Left renal pelvis (tissue), 4 donors: ENCODE measurements around the gene MOGAT2. TPM values are rescaled to one million over a fixed set of nuclear protein-coding genes. Genes with fewer than 3 reads are reported as not detected.
A peak's percentile ranks its signal among the peaks of the same experiment; 100 is the strongest.
"Not testable (repeated sequence)": the region's sequence is repeated elsewhere in the genome, so short reads cannot be mapped to it uniquely, and the experiment has no call there.

Experiments used
- DNase-seq, 4 donors: peaks; one replicate each; pipeline ENCODE4 v3.0.0-alpha.2; 2013; ENCODE audit warnings: low read depth in 4 of 4, low spot score in 3 of 4
- polyA plus RNA-seq, 4 donors: library from polyadenylated mRNA; unstranded; fragments of 120-200 nt; gene quantifications; one replicate each; pipeline ENCODE4 v1.2.1, GENCODE V29; 2013; ENCODE audit not compliant: insufficient read length in 4 of 4

The MOGAT2 gene
- polyA plus RNA-seq, 4 donors = 0.22 to 1.8 (median 0.76) TPM

DNA sequence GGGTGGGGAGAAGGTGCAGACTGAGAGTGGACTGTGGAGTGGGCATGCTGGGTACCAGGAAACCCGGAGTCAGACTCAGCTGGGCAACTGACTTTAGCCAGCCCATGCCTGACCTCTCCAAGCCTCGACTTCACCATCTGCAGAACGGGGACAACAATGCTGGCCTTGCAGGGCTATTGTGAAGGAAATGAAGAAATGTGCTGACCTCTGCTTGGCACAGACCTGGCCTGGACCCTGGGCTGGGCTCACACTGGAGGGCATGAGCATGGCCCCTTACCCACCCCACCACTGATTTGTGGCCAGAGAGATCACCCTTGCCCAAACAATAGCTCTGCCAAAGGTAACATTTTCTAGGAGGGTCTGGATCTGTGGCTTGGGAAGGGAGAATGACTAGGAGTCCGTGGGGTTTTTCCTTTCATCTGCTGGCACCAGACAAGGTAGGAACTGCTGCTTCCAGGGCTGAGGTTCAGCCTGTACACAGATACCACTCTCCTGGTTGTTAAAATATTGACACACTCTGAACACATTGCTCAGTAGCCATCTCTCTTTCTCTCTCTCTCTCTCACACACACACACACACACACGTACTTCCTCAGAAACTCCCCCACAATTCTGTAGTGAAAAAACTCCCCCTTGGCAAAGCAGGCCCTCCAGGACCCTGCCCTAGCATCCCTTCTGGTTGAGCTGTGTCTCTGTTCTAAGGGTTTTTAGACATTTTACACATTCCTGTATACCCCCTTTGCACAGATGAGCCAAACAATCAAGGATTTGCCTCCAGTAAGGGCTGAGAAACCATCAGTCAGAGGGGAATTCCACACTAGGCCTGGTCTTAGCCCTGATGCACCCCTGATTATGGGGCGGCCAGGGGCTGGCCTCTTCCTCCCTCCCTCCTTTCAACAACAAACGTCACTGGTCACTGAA is 1.0 kb downstream of the MOGAT2 start:
- DNase-seq = no peak

DNA sequence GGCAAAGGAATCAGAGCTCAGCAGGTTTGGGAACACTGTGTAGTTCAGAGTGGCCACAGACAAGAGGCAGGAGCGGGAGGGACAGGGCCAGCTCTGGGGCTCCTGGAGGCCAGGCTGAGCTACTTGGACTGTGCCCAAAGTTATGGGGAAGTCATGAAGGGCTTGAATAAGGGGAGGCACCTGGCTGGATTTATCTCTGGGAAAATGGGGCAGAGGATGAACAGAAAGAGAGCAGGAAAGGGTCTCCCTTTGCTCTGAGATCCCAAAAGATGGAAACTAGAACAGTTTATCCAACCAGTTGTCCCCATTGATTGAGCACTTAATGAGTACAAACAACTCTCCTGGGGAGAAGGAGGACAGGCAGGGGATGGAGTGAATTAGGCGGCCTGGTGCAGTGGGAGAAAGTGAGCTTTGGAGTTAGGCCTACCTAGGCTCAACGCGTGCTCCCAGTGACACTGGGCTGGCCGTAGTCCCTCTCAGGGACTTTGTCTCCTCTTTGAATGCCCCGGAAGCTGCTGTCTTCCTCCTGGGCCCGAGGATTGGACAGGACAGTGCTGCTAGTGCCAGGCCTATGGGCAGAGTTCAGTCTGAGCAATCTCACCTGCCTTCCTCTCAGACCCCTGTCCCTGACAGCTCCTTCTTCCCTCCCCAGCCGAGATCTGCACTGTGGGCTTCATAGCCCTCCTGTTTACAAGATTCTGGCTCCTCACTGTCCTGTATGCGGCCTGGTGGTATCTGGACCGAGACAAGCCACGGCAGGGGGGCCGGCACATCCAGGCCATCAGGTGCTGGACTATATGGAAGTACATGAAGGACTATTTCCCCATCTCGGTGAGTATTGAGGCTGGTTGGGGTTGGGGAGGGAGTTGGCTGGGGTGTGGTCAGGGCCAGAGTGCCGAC is 2.0 kb downstream of the MOGAT2 start:
- DNase-seq = no peak

DNA sequence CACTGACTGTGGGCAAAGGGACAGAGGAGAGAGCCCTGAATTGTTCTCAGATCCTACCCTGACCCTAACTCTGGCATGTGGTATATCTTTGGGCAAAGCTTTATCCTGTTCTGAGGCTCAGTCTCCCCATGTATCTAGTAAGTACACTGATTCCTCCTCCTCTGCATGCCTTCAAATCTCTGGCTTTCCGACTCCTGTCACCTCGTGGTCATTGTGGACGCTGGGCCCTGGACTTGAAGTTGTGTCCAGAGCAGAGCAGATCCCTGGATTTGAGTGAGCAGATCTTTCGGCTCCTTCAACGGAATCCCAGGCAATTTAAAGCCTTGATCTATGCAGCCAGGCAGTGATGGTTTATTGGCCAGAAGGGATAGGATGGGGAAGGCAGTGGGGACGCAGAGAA is 3.0 kb downstream of the MOGAT2 start:
- DNase-seq = no peak

DNA sequence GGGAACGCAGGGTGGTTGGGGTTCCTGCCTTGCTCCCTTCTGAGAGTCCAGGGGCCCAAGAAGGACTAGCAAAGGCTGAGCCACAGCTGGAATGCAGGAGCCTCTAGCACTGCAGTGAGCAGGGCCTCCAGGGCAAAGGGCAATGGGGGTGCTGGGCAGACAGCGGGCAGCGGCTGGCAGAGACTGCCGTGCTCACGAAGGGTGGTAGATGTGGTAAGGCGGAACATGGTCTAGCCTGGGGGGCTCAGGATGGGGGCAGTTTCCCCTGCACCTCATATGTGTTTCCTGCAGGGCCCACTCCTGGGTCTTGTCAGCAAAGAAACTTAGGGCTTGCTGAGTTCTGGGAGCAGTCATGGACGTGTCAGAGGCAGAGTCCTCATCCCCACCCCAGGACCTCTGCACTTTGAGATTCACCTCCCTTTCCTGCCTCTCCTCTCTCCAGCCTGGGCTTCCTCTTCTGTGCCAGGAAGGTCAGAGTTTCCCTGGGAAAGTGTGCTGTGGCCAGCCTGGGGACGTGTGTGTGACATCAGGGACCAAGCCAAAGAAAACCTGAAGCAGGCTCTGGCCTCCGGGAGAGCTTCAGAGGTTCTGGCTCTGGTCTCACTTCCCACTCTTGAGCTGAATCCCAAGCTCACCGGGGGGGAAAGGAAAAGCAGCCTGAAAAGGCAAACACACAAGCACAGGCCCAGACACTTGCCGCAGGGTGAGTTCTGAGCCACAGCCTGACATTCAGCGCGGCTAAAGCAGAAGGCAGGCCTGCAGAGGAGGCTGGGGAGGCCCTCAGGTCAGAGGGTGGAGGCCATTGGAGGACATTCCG is 4.4 kb downstream of the MOGAT2 start:
- DNase-seq = no peak

DNA sequence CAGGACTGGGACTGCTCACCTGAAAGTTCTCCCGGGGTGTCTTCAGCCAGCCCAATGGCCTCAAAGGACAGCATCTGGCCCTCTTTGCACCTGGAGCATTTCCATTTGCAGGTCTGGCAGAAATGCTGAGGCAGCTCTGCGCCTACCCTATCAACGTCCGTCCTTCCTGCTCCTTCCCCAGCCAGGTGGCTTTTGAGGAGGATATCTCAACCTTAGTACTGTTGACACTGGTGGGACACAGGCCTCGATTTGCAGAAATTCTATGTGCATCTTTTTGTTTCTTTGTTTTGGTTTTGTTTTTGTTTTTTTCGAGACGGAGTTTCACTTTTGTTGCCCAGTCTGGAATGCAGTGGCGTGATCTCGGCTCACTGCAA is 5.0 kb downstream of the MOGAT2 start:
- DNase-seq = no peak

DNA sequence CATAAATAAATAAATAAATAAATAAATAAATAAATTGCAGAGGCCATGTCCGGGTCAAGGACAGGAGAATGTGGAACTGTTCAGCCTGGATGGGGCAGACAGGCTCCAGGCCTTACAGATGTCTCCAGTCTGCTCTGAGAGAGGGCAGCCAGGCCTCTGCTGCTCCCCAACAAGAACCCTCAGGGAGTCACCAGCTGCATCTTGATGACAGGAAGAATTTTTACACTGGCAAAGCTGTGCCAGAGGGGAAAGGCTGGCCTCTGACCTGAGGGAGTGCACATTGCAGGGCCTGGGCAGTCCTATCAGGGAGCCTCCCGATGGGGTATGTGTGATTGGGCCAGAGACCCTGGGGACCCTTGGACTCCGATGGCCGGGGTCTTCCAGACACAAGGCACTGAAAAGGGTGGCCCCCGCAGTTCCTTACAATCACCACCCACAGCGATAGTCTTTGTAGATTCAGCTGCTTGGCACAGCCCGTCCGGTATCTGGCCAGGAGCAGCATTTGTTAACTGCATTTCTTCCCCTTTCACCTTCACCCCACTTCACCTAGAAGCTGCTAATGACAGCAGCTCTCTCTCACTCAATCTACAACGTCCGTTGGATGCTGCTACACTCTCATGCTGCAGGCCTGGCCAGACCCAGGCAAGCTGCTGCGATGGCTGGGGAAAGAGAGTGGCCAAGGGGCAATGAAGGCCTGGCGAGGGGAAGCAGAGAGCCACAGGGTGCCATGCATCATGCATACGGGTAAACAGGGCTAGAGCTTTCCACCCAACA is 8.1 kb downstream of the MOGAT2 start:
- DNase-seq = no peak

DNA sequence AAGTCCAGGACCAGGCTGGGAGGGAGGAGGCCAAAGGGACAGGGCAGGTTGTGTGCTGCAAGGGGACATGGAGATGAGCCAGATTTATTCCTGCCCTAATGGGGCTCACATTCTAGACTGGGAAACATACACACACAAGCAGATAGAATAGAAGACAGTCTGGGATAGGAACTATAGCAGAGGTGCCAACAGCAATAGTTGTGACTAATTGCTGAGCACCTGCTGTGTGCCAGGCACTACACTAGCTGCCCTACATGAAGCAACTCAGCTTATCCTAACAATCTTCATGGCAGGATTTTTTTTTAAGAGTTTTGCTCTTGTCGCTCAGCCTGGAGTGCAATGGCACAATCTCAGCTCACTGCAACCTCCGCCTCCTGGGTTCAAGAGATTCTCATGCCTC is 11.4 kb downstream of the MOGAT2 start:
- DNase-seq = no peak

DNA sequence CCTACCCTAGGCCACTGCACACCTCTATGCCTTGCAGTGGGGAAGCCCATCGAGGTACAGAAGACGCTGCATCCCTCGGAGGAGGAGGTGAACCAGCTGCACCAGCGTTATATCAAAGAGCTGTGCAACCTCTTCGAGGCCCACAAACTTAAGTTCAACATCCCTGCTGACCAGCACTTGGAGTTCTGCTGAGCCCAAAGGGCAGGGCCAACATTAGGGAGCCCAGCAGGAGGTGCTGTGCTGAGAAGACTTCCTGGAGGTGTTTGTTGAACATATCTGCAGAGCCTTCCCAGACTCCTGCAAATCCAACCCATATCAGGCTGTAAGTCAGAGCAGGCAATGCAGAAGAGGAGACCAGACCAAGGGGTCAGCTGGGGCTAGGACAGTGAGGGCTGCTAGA is 13.5 kb downstream of the MOGAT2 start:
- DNase-seq = no peak

DNA sequence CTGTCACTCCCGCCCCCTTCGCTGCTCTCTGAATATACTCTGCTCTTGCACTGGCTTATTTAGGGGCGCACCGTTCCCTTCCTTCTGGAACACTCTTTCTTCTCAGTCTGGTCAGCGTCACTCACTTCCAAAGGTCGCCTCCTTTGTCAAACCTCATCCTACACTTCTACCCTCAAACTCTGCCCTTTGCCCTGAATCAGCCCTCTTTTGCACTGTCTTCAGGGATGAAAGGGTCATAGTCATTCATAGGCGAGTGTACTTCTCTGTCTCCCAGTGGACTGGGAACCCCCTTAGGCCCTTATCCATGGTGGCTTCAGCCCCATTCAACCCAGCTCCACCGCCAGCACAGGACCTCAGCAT is 15.4 kb downstream of the MOGAT2 start:
- no peak for DNase-seq

DNA sequence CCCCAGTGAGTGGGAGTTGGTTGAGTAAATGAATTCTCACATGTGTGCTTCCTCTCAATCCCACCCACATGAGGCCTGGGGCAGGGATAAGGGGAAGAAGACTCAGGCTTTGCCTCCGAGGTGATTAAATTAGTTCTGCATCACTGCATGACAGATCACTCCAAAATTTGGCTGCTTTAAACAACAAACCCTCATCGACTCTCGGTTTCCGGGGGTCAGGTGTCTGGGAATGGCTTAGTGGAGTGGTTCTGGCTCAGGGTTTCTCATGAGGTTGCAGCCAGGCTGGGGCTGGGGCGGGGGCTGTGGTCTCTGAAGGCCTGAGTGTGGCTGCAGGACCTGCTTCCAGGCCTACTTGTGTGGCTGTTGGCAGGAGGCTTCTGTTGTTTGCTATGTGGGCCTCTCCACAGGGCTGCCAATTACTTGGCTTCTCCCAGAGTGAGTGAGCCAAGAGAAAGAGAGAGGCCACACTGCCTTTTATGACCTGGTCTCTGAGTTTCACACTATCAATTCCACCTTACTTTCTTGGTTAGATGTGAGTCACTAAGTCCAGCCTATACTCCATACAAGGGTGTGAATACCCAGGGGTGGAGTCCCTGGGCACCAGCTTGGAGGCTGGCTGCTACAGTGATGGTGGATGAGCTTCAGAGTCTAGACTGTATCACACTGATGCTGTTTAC is 15.9 kb downstream of the MOGAT2 start:
- peak in 1 of 4 donors; percentile 19 for DNase-seq

DNA sequence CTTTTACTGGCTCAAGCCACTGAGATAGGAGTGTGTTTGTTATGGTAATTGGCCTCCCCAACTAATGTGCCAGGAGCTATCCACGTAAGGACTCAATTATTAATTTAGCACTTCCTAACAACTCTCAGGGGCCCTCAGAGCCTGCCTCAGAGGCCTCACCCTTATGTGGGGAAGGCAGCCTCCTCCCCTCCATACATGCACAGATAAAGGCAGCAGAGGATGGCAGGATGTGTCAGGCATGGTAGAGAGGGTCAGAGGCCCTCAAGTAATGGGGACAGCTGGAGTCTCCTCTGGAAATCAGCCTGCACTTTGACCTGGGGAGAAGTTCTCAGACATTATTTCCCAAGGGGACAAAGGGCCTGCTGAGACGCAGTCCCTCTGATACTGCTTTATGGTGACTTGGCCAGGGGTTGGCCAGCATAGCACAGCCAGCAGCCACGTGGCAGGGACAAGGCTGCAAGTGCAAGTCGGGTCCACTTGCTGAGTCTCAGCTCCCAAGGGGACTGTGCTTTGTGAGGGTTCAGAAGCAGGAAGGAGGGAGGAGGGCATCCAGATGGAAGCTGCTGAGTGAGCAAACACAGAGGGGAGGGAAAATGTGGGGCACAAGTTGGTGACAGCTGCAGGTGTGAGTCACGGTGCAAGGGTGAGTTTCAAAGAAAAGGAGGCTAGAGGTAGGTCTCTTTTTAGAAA is 17.0 kb downstream of the MOGAT2 start:
- no peak for DNase-seq

DNA sequence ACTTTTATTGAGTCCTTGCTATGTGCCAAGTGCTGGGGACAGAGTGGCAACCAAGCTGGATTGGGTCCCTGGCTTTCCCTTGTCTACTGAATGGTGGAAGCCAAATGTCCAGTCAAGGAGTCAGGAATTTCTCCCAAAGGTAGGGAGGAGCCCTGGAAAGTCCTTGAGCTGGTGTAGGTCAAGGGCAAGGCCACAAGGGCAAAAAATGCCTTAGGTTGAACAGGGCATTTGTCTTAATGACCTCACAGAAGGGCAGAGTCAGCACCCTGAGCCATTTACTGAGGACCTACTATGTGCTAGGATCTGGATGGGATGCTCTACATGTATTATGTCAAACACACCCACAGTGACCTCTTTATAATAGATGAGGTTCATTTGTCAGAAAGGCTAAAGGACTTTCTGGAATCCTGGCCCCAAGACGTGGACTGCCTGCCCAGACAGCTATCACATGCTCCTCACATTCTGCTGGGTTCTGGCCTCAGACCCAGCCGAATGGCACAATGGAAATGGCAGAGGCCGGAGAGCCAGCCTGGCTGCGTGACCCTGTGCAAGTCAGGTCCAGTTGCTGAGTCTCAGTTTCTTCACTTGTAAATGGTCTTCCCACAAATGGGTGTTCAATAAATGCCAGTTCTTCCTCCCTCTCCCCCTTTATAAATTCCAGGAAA is 17.7 kb downstream of the MOGAT2 start:
- DNase-seq = no peak

DNA sequence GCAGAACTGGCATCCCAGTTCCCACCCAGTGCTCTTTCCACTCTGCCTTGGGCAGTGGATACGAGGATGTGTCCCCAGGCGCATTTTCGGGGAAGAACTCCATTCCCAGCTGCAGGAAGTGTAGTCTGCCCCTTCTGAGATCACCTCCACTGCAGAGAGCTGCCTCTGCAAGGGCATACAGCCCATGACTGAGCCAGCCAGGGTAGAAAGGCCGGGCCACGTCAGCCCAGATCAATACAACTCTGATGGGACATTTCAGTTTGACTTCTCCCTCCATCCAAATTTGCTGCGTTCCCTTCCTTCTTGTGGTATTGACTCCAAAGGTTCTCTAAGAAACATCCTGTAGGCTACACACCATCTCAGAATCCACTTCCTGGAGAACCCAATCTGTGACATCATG is 19.7 kb downstream of the MOGAT2 start:
- no peak for DNase-seq

DNA sequence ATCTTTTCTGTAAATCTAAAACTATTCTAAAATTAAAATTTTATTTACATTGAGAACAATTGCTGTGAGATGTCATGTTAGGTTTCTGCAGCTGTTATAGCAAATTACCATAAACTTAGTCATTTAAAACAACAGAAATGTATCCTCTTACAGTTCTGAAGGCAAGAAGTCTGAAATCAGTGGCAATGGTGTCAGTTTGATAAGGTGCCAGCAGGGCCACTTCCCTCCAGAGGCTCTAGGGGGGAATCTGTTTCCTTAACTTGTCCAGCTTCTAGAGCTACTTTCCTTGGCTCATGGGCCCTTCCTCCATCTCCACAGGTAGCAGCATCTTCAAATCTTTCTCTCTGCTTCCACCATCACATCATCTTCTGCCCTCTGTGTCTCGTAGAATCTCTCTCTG is 23.0 kb downstream of the MOGAT2 start:
- no peak for DNase-seq

DNA sequence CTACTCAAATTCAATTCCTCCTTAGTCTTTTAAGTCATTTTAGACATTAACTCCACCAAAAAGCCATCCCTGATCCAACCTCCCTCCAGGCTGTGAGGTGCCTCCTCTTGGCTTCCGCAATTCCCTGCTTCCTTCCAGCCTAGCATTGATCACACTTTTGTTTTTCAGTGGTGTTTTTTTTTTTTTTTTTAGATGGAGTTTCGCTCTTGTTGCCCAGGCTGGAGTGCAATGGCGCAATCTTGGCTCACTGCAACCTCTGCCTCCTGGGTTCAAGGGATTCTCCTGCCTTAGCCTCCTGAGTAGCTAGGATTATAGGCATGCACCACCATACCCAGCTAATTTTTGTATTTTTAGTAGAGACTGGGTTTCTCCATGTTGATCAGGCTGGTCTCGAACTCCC is 25.5 kb downstream of the MOGAT2 start:
- DNase-seq = not testable (repeated sequence)

DNA sequence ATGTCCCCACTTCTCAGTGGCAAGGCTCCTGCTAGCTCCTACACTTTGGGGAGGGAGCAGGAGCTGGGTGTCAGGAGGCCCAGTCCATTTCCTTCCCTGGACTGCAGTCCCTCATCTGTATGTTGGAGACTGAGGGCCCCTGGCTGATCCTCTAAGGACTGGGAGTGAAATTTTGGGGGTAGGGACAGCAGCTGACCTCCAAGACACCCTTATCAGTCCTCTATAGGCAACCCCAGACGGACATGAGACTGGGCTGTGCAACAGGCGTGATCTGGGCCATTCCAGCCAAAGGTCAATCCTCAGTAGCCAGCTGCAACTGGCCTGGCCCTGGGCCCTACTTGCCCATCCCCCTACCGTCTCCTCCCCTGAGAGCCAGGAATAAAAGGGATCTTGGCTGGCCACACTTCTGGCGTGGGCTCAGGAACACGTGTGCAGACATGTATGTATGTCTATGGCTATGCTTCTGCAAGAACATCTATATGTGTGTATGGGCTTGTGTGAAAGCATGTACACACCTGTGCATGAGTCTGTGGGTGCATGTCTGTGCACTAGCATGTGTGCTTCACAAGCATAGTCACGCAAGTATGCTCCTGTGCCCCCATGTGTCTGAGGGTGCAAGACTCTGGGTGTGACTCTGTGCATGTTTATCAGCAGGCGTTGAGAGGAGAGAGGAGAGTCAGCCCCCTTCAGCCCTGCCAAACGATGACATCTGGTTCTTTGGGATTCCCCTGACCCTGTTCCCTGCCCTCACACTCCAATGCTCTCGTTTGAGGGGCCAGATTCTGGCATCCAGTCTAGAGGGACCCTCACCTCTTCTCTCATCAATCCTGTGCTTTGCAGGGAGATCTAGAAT is 26.3 kb downstream of the MOGAT2 start:
- DNase-seq = no peak

DNA sequence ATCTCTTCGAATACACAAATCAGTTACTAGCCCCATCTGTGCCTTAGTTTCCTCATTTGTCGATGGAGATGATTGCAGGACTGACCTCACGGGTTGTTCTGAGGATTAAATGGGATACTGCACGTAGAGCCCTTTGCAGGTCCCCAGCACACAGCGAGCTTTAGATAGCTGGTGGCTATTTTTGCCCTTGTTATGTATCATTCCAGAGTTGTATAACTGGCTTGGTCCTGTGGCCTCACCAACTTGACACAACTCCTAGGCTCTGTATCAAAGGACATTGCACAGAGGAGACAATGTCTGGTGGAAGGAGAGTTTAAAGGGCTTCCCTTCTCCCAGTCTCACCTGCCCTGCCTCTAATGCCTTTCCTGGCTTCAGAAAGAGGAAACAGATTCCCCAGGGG is 28.2 kb downstream of the MOGAT2 start:
- DNase-seq = no peak
